Prostate gland (tissue), 2 donors: ENCODE data around the gene NEIL1. TPM values are rescaled to one million over a fixed set of nuclear protein-coding genes. Genes with fewer than 3 reads are reported as not detected.

Experiments
- DNase-seq: peaks from one replicate; pipeline ENCODE4 v3.0.0-alpha.2; 2019; ENCODE audit warnings: low spot score
- H3K27ac ChIP-seq, 2 donors: fragments of 200-600 bp; sonication (generic); 2 replicates each; pipeline ENCODE4 v1.5.1; 2017 to 2019
- H3K27me3 ChIP-seq: fragments of 200-600 bp; sonication (generic); replicated peaks from 2 replicates; pipeline ENCODE4 v1.5.1; 2019; ENCODE audit not compliant: insufficient read depth
- H3K36me3 ChIP-seq, 2 donors: fragments of 200-600 bp; sonication (generic); 1 replicate in 1 of 2; 2 replicates in 1 of 2; pipeline versions ENCODE4 v1.5.1 to v1.8.1; 2017 to 2019
- H3K4me1 ChIP-seq: fragments of 200-600 bp; sonication (generic); replicated peaks from 2 replicates; pipeline ENCODE4 v1.5.1; 2019
- H3K4me3 ChIP-seq, 2 donors: fragments of 200-600 bp; sonication (generic); 2 replicates each; pipeline ENCODE4 v1.5.1; 2017 to 2019
- H3K9me3 ChIP-seq: fragments of 200-600 bp; sonication (generic); 2 replicates; pipeline ENCODE4 v1.5.1; 2017
- CTCF ChIP-seq, 4 experiments: fragments of 200-600 bp in 2 of 4; fragments of 450-650 bp in 2 of 4; sonication (generic) in 2 of 4; IDR thresholded peaks; 1 replicate in 3 of 4; 2 replicates in 1 of 4; pipeline ENCODE4 v1.5.1; 2016 to 2019; ENCODE audit warnings: antibody characterized with exemption in 4 of 4, mild to moderate bottlenecking in 2 of 4, moderate library complexity in 2 of 4
- POLR2A ChIP-seq: fragments of 450-650 bp; IDR thresholded peaks from one replicate; pipeline ENCODE4 v1.6.1; 2016; ENCODE audit warnings: antibody characterized with exemption, mild to moderate bottlenecking
- POLR2AphosphoS5 ChIP-seq: sonication (generic); formaldehyde crosslinking; IDR thresholded peaks from one replicate; pipeline ENCODE4 v1.6.1; 2017; ENCODE audit warnings: antibody characterized with exemption
- WGBS: methylation state at CpG from one replicate; pipeline ENCODE4 v1.1.5; 2018; 5-methylcytosine and 5-hydroxymethylcytosine counted together
- intact Hi-C: fragments of 100-400 bp; cut with DNase I; formaldehyde crosslinking; loops from one replicate; pipeline ENCODE4 v1.14.2; 2022
- total RNA-seq, 2 donors: library from RNA; depleted of rRNA; stranded (reverse); fragments of >200 nt; gene quantifications; one replicate each; pipeline ENCODE4 v1.1.0, GENCODE V29; 2016

The NEIL1 gene
- total RNA-seq, 2 donors from 2014 or later: 46.0 to 79.5 TPM

GRCh38 chr15:75354454-75354853 is 7.6 kb downstream of the NEIL1 start:
- Histone ChIP-seq H3K9me3 (no peaks in the 10 kb centered on the region), H3K27me3 (no peaks in the 10 kb centered on the region), H3K36me3 (peaks cover 0 to 7% of the 10 kb centered on the region in 2 donors), H3K4me3 (no peak overlapping the region), H3K27ac (no peak overlapping the region), H3K4me1 (no peaks in the 10 kb centered on the region)
- intact Hi-C loops: no loop called here
- WGBS: 77% methylated on average over 7 of the region's 7 CpGs
- DNase-seq: no peak
- TF ChIP-seq POLR2A (no peak), POLR2AphosphoS5 (no peak), CTCF (IDR thresholded peaks at IDR 0.05) (no peak)

DNA sequence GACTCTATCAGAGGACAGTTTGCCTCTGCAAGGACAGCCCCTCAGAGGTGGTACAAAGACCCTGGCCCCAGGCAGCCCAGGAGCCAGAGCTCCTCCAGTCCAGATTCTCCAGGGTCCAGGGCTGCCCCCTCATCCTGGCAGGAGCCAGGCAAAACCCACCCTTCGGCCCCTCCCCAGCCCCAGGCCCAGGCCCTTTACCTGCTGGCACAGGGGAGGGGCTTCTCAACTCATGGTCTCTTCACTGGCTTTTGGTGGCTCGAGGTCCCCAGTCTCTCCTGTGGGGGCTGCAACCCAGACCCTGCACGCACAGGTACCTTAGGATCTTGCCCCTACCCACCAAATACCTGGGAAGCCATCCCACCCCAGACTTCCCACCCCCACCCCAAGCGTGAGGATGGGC is 8.5 kb downstream of the NEIL1 start:
- no peak for DNase-seq
- H3K4me3 ChIP-seq: no peak overlapping the region
- 92% methylated on average over 4 of the region's 4 CpGs for WGBS
- no peaks in the 10 kb centered on the region for H3K27me3 ChIP-seq
- H3K36me3 ChIP-seq: peaks cover 0 to 10% of the 10 kb centered on the region in 2 donors
- H3K4me1 ChIP-seq: no peaks in the 10 kb centered on the region
- no peak overlapping the region for H3K27ac ChIP-seq
- intact Hi-C loops: no loop called here
- no peaks in the 10 kb centered on the region for H3K9me3 ChIP-seq
- TF ChIP-seq CTCF (IDR thresholded peaks at IDR 0.05): no peak

DNA sequence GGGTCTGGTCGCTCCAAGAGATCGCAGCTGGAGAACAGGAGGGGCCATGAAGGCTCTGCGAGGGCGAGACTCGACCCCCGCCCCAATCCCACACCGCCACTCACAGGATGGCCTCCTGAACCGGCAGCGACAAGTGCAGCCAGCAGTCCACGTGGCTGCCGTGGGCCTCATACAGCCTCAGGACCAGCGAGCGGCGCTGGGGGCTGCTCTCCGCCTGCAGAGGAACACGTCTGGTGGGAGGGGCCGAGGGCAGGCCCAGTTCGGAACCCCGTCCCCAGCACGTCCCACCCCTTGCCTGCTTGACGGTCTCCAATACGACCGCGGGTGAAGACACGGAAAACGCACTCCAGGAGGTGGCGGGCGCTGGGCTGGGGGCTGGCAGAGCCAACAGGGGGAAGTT is 9.2 kb downstream of the NEIL1 start:
- DNase-seq: no peak
- no peaks in the 10 kb centered on the region for H3K27me3 ChIP-seq
- intact Hi-C loops: no loop called here
- H3K27ac ChIP-seq: no peak overlapping the region
- H3K9me3 ChIP-seq: no peaks in the 10 kb centered on the region
- peaks cover 0 to 10% of the 10 kb centered on the region in 2 donors for H3K36me3 ChIP-seq
- WGBS: 78% methylated on average over 24 of the region's 28 CpGs
- no peak for TF ChIP-seq POLR2AphosphoS5
- no peak for TF ChIP-seq POLR2A
- TF ChIP-seq CTCF (IDR thresholded peaks at IDR 0.05): no peak
- no peaks in the 10 kb centered on the region for H3K4me1 ChIP-seq
- no peak overlapping the region for H3K4me3 ChIP-seq

DNA sequence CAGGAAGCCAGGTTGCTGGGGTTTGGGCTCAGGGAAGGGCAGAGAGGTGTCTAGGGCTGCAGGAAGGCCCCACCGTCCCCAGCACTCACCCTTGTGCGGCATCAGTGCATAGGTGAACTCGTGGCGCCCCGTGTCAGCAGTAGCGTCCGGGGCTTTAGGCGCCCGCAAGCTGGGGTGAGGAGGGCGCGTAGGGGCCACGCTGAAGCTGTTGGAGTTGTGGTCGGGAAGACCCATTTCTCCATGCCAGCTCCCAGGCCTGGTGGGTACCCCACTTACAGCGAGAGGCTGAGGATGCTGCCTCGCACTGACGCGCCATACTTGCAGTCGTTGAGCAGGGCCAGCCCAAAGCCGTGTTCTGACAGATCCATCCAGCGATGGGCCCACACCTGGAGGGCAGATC is 9.7 kb downstream of the NEIL1 start:
- TF ChIP-seq POLR2AphosphoS5 (no peak), POLR2A (no peak), CTCF (IDR thresholded peaks at IDR 0.05) (no peak)
- no peak for DNase-seq
- H3K4me3 ChIP-seq: no peak overlapping the region
- peaks cover 0 to 10% of the 10 kb centered on the region in 2 donors for H3K36me3 ChIP-seq
- WGBS: 91% methylated on average over 20 of the region's 20 CpGs
- no peaks in the 10 kb centered on the region for H3K9me3 ChIP-seq
- H3K27me3 ChIP-seq: no peaks in the 10 kb centered on the region
- intact Hi-C loops: no loop called here
- H3K4me1 ChIP-seq: no peaks in the 10 kb centered on the region
- H3K27ac ChIP-seq: no peak overlapping the region

GRCh38 chr15:75357976-75358673 is 11.3 kb downstream of the NEIL1 start:
- intact Hi-C loops: no loop called here
- Histone ChIP-seq H3K4me3 (no peak overlapping the region), H3K4me1 (no peaks in the 10 kb centered on the region), H3K27ac (no peak overlapping the region), H3K27me3 (no peaks in the 10 kb centered on the region), H3K36me3 (peaks cover 0 to 10% of the 10 kb centered on the region in 2 donors), H3K9me3 (no peaks in the 10 kb centered on the region)
- no peak for DNase-seq
- WGBS: 91% methylated on average over 16 of the region's 17 CpGs
- TF ChIP-seq POLR2AphosphoS5 (no peak), CTCF (IDR thresholded peaks at IDR 0.05) (no peak), POLR2A (no peak)
